Measurements from ENCODE around the gene FGF1. TPM values are rescaled to one million over a fixed set of nuclear protein-coding genes. Genes with fewer than 3 reads are reported as not detected.

The FGF1 gene
- total and polyA plus RNA-seq, 4 donors = 19.8 to 44.2 (median 25.0) TPM

Other genes with a start within 250 kb of the FGF1 start
- 10 to 100 TPM; 51.1 to 70.7 TPM for gene ARHGAP26, start 84.3 kb upstream of the FGF1 start, total RNA-seq
- gene ARHGAP26, start 84.3 kb upstream of the FGF1 start, polyA plus RNA-seq = 1 to 10 TPM; 4.5 to 8.2 TPM

Data from aorta (tissue), 4 donors.